Myocyte (in vitro differentiated cells): ENCODE results near the gene ZNF709. TPM values are rescaled to one million over a fixed set of nuclear protein-coding genes. Genes with fewer than 3 reads are reported as not detected.
"Not testable (repeated sequence)": the region's sequence is repeated elsewhere in the genome, so short reads cannot be mapped to it uniquely, and the experiment has no call there.

ENCODE experiments used
- DNase-seq: peaks from one replicate; pipeline ENCODE4 v3.0.0-alpha.2; 2012; ENCODE audit warnings: low read depth
- total RNA-seq: library from RNA; depleted of rRNA; stranded (reverse); fragments of >200 nt; gene quantifications from 2 replicates; pipeline ENCODE4 v1.2.3, GENCODE V29; 2014

ZNF709 gene
- total RNA-seq, 1 donor from 2014 or later = 3.2 TPM

GRCh38 chr19:12453495-12453894, 31.1 kb downstream of the ZNF709 start:
- no peak for DNase-seq

GRCh38 chr19:12450844-12451243, 33.8 kb downstream of the ZNF709 start:
- DNase-seq = no peak

GRCh38 chr19:12448808-12449207, 35.8 kb downstream of the ZNF709 start:
- DNase-seq = no peak

- DNase-seq = peak; percentile 98
These were observed 43.9 kb downstream of the ZNF709 start, which contains the start of gene ZNF443 for GRCh38 chr19:12440541-12441316. Gene ZNF443, minus strand, starts transcription at chr19:12441021. Its CDS starts 107 bp downstream, at chr19:12440914.

GRCh38 chr19:12439686-12440540, 44.7 kb downstream of the ZNF709 start:
- DNase-seq = peak; percentile 11

GRCh38 chr19:12430726-12431299, 53.8 kb downstream of the ZNF709 start:
- DNase-seq = not testable (repeated sequence)

GRCh38 chr19:12425888-12426274, 58.7 kb downstream of the ZNF709 start:
- DNase-seq = no peak

- no peak for DNase-seq
These were observed 59.3 kb downstream of the ZNF709 start for GRCh38 chr19:12425236-12425887.

GRCh38 chr19:12417273-12417672, 67.3 kb downstream of the ZNF709 start:
- not testable (repeated sequence) for DNase-seq

GRCh38 chr19:12411893-12412292, 72.7 kb downstream of the ZNF709 start:
- DNase-seq = peak; percentile 3

Other genes starting within 250 kb of the ZNF709 start
- 8.2 and 8.7 TPM in 2 replicates for gene ZNF44, start 189.9 kb downstream of the ZNF709 start, total RNA-seq
- gene ZNF563, start 151.2 kb downstream of the ZNF709 start, total RNA-seq = 3.4 and 4.3 TPM in 2 replicates
- 2.8 and 3.7 TPM in 2 replicates for gene ZNF442, start 119.1 kb downstream of the ZNF709 start, total RNA-seq
- gene ZNF799, start 83.5 kb downstream of the ZNF709 start, total RNA-seq = 3.3 and 3.9 TPM in 2 replicates
- gene ZNF443, start 43.8 kb downstream of the ZNF709 start, total RNA-seq = 1.9 and 2.3 TPM in 2 replicates
- gene ZNF564, start 66.7 kb upstream of the ZNF709 start, total RNA-seq = 5.8 and 6.0 TPM in 2 replicates
- gene ZNF490, start 126.0 kb upstream of the ZNF709 start, total RNA-seq = 5.8 and 8.6 TPM in 2 replicates
- gene ZNF791, start 126.1 kb upstream of the ZNF709 start, total RNA-seq = 12.5 and 13.6 TPM in 2 replicates
- 50.7 and 52.0 TPM in 2 replicates for gene MAN2B1, start 181.9 kb upstream of the ZNF709 start, total RNA-seq
- gene WDR83, start 182.0 kb upstream of the ZNF709 start, total RNA-seq = 10.2 and 10.5 TPM in 2 replicates
- gene DHPS, start 197.1 kb upstream of the ZNF709 start, total RNA-seq = 72.5 and 97.1 TPM in 2 replicates
- not detected in 2 replicates for gene GNG14, start 203.2 kb upstream of the ZNF709 start, total RNA-seq
- gene FBXW9, start 211.8 kb upstream of the ZNF709 start, total RNA-seq = 11.9 and 12.2 TPM in 2 replicates
- 45.6 and 51.3 TPM in 2 replicates for gene TNPO2, start 239.1 kb upstream of the ZNF709 start, total RNA-seq
- gene TRIR, start 249.9 kb upstream of the ZNF709 start, total RNA-seq = 200 and 262 TPM in 2 replicates